CD4-positive, alpha-beta T cell treated with Interleukin-15 for 1 hour (primary cell): ENCODE measurements around the gene OR52E5.

Experiments used
- DNase-seq: peaks from one replicate; pipeline ENCODE4 v3.0.0-alpha.2; 2020

OR52E5 gene

DNA sequence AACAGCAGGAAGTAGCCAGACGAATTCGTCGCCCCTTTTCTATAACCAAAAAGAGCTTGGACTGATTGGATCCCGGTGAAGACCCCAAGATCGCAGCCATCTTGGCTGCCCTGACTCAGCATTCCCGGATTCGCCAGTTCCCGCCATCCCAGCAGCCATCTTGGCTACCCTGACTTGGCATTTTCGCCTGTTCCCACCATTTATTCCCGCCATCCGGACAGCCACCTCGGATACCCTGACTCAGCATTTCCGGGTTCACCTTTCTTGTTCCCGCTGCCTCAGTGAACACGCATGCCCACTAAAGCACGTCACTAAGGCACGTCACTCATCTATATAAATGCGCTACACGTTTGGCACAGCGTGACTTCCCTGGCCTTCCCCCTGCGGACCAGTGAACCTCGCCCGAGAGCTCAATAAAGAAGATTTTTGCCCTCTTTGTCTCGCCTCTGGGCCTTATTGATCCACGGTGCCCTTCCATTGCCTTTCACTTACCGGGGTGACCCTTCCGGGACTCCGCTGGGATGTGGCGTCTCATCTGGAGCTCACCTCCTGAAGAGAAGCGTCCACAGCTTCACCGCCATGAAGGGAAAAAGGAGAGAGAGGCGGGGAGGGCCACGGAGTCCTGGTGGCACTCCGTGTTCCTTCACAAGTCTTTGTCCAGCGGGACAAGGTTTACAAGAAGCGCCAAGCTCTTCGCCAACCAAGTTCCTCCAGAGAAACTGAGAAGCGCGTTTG, 45.0 kb downstream of the OR52E5 start:
- no peak for DNase-seq

DNA sequence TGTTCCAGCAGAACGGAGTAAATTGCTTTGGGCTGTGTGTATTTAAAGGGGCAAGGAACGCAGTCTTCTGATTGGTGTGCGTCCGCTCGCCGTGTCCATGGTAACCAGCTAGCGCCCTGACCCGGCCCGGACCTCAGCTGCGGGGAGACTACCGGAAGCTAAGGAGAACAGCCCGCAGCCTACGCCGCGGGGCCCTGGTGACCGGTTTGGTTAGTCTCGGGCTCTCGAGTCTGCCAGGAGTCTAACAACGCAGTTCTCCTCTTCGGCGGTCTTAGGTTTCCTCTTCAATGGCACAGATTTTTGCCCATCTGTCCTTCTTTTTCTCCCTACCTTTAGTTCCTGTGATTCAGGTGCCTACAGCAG, 45.6 kb downstream of the OR52E5 start:
- DNase-seq: no peak

DNA sequence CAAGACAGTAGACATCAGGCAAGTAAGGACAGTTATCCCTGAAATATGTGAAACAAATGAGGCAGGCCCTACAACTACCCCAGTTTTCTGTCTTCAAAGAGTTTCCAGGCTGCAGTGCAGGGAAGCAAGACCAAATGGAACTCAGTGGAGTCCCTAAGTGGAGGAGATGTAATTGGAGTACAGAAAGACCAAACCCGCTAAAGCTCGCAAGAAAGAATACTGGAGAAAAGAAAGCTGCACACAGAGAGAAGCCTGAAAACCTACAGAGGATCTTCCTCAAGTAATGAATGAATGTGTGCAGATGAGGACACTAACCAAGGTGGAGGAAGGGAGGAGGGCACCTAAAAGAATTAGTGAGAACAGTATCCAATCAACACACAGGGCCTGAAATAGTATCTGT, 47.7 kb downstream of the OR52E5 start:
- DNase-seq: no peak

DNA sequence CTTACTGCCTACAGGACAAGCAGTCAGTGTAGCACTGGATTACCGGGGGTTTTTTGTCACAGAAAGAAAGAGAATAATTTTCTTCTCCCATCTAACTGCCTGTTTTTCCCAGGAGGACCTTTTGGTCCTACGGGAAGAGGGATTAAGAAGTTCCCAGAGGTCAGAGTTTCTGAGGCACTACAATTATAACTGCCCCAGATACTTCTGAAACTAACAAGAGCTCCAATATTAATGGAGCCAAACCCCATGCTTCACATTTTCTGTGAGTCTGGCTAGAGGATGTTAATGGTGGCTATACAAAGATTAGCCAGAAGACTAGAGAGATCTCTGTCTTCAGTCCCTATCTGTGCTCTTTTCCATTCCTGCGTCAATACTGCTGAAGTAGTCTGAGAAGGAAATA, 48.9 kb downstream of the OR52E5 start, which contains the start of gene OR56A3:
TSS of gene OR56A3 (plus strand) at position 301 of the 400 bp plus-strand sequence. CDS start 5,096 bp downstream, outside the sequence.
- no peak for DNase-seq
